GM21528 (cell line): ENCODE measurements around the gene FCMR.

Source experiments
- ATAC-seq: cut with Tn5 transposase; IDR thresholded peaks from one replicate; pipeline ENCODE4 v1.9.1; 2021; ENCODE audit warnings: mild to moderate bottlenecking, moderate library complexity; ENCODE audit not compliant: unreplicated experiment, low FRiP score

FCMR gene

GRCh38 chr1:206903687-206904086 is 18.1 kb downstream of the FCMR start:
- no peak for ATAC-seq

- ATAC-seq = no peak
Observed at GRCh38 chr1:206902702-206903101, 19.0 kb downstream of the FCMR start.

- ATAC-seq = no peak
Observed at GRCh38 chr1:206901944-206902343, 19.8 kb downstream of the FCMR start.

GRCh38 chr1:206900149-206900548 is 21.6 kb downstream of the FCMR start:
- no peak for ATAC-seq

- no peak for ATAC-seq
Observed at GRCh38 chr1:206899717-206900116, 22.0 kb downstream of the FCMR start.

- ATAC-seq = no peak
Observed at GRCh38 chr1:206898915-206899431, 22.8 kb downstream of the FCMR start.

- ATAC-seq = no peak
Observed at GRCh38 chr1:206898089-206898914, 23.4 kb downstream of the FCMR start.

GRCh38 chr1:206897175-206897574 is 24.6 kb downstream of the FCMR start, which contains the start of gene IL24:
TSS of gene IL24 (plus strand) at chr1:206897443. CDS start at chr1:206897833, 390 bp downstream.
- ATAC-seq = no peak

GRCh38 chr1:206896261-206896660 is 25.5 kb downstream of the FCMR start:
- no peak for ATAC-seq

GRCh38 chr1:206895837-206896242 is 25.9 kb downstream of the FCMR start:
- ATAC-seq = no peak

GRCh38 chr1:206895325-206895724 is 26.4 kb downstream of the FCMR start:
- ATAC-seq = no peak

- ATAC-seq = no peak
Observed at GRCh38 chr1:206893380-206893779, 28.4 kb downstream of the FCMR start.

- ATAC-seq = no peak
Observed at GRCh38 chr1:206892351-206892984, 29.3 kb downstream of the FCMR start.

GRCh38 chr1:206891412-206891811 is 30.3 kb downstream of the FCMR start:
- no peak for ATAC-seq

GRCh38 chr1:206890125-206891060 is 31.3 kb downstream of the FCMR start:
- no peak for ATAC-seq

- ATAC-seq = no peak
Observed at GRCh38 chr1:206887701-206888100, 34.0 kb downstream of the FCMR start.

- no peak for ATAC-seq
Observed at GRCh38 chr1:206886831-206887230, 34.9 kb downstream of the FCMR start.

- no peak for ATAC-seq
Observed at GRCh38 chr1:206885341-206886060, 36.2 kb downstream of the FCMR start.

GRCh38 chr1:206883876-206884275 is 37.9 kb downstream of the FCMR start:
- no peak for ATAC-seq

- no peak for ATAC-seq
Observed at GRCh38 chr1:206883160-206883559, 38.6 kb downstream of the FCMR start.
